Uterus (tissue), 2 donors: Measurements from ENCODE around the gene AMH.

Experiments
- POLR2A ChIP-seq, 2 donors: fragments of 450-650 bp; IDR thresholded peaks; one replicate each; pipeline ENCODE4 v1.6.1; 2016; ENCODE audit warnings: antibody characterized with exemption in 2 of 2, mild to moderate bottlenecking in 1 of 2, moderate library complexity in 1 of 2
- TF ChIP-seq, protein P1 (sequence below), 4 experiments: fragments of 200-600 bp in 2 of 4; fragments of 450-650 bp in 2 of 4; sonication (generic) in 2 of 4; IDR thresholded peaks; one replicate each; pipeline ENCODE4 v1.5.1; 2016 to 2019; ENCODE audit warnings: antibody characterized with exemption in 4 of 4, mild to moderate bottlenecking in 2 of 4, moderate library complexity in 1 of 4

- TF ChIP-seq POLR2A (IDR thresholded peaks at IDR 0.05): no peak
- TF ChIP-seq, protein P1, sequence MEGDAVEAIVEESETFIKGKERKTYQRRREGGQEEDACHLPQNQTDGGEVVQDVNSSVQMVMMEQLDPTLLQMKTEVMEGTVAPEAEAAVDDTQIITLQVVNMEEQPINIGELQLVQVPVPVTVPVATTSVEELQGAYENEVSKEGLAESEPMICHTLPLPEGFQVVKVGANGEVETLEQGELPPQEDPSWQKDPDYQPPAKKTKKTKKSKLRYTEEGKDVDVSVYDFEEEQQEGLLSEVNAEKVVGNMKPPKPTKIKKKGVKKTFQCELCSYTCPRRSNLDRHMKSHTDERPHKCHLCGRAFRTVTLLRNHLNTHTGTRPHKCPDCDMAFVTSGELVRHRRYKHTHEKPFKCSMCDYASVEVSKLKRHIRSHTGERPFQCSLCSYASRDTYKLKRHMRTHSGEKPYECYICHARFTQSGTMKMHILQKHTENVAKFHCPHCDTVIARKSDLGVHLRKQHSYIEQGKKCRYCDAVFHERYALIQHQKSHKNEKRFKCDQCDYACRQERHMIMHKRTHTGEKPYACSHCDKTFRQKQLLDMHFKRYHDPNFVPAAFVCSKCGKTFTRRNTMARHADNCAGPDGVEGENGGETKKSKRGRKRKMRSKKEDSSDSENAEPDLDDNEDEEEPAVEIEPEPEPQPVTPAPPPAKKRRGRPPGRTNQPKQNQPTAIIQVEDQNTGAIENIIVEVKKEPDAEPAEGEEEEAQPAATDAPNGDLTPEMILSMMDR (IDR thresholded peaks at IDR 0.05): no peak
Observed at GRCh38 chr19:2219726-2220125, 29.4 kb upstream of the AMH start.
